ENCODE data around the gene RALGDS.

Gene RALGDS

DNA sequence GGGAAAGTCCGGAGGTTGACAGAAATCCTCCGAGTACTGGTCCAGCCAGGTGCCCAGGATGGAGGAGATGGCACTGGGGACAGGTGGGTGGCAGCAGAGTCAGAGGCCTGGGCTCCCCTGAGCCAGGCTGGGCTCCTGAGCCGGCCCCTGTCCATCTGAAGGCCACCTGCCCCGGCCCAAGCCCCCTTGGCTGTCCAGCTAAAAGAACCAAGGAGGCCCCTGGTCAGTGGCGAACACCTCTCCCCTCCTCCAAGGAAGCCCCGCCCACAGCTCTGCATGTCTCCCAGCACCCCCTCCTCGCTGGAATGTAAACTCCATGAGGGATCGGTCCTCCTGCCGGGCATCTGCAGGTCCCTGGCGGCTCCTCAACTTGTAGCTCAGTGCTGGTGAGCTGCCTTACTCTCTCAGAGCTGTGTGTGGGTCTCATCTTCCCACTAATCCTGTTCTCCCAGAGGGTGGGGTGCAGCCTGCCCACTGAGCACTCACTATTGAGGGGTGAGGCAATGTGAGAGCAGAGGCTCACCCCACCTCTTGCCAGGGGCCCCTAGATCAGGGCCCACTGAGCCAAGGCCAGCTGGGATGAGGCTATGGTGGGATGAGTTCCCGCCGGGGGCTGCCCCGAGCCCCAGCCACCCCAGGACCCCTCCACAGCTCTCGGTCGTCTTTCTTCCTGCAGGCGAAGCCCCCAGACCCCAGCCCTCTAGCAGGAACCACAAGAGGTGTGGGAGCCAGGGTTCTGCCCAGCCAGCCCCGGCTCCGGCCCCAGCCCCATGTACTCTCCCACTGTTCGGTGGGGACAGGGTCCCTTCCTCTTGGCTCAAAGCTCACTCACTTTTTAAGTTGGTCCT is 12.0 kb downstream of the RALGDS start:
- H3K4me3 ChIP-seq (replicated peaks; ENCODE audit: low read depth, low read length) = no peak overlapping the region
- TF ChIP-seq, protein P1, sequence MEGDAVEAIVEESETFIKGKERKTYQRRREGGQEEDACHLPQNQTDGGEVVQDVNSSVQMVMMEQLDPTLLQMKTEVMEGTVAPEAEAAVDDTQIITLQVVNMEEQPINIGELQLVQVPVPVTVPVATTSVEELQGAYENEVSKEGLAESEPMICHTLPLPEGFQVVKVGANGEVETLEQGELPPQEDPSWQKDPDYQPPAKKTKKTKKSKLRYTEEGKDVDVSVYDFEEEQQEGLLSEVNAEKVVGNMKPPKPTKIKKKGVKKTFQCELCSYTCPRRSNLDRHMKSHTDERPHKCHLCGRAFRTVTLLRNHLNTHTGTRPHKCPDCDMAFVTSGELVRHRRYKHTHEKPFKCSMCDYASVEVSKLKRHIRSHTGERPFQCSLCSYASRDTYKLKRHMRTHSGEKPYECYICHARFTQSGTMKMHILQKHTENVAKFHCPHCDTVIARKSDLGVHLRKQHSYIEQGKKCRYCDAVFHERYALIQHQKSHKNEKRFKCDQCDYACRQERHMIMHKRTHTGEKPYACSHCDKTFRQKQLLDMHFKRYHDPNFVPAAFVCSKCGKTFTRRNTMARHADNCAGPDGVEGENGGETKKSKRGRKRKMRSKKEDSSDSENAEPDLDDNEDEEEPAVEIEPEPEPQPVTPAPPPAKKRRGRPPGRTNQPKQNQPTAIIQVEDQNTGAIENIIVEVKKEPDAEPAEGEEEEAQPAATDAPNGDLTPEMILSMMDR (IDR thresholded peaks at IDR 0.05; ENCODE audit: low read depth, low read length, missing control alignments) = no peak
- DNase-seq (ENCODE audit: extremely low read depth, low read depth) = no peak

DNA sequence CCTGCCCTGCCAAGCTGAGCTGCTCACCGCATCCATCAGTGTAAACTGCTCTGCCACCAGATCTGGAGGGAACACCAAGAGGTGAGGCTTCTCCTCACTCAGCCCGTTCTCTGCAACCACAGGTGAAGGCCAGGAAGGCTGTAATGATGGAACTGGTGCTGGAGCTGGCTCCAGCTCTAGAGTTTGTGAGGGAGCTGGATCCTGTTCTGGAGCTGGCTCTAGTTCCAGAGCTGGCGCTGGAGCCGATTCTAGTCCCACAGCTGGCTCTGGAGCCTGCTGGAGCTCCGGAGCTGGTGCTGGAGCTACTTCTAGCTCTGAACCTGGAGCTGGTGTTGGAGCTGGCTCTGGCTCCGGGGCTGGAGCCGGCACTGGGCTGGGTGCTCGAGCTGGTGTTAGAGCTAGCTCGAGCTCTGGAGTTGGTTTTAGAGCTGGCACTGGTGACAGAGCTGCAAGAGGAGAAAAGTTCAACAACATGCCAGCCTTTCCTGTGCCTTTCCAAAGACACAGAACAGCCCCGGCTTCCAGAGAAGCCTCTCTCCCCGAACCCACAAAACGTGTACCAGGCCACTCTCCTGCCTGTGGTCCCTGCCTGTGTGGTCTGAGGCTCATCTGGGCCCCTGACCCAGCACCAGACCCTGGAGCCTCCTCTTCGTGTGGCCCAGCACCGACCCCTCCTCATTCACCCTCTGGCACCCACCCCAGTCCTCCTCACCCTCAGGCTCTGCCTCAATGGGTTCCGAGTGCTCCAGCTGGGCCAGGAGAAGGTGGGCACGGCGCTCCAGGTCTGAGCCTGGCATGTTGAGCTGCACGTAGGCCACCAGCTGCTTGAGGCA is 12.9 kb downstream of the RALGDS start:
- no peak for DNase-seq (ENCODE audit: extremely low read depth, low read depth)
- no peak overlapping the region for H3K4me3 ChIP-seq (replicated peaks; ENCODE audit: low read depth, low read length)
- TF ChIP-seq, protein P1 (IDR thresholded peaks at IDR 0.05; ENCODE audit: low read depth, low read length, missing control alignments) = no peak

DNA sequence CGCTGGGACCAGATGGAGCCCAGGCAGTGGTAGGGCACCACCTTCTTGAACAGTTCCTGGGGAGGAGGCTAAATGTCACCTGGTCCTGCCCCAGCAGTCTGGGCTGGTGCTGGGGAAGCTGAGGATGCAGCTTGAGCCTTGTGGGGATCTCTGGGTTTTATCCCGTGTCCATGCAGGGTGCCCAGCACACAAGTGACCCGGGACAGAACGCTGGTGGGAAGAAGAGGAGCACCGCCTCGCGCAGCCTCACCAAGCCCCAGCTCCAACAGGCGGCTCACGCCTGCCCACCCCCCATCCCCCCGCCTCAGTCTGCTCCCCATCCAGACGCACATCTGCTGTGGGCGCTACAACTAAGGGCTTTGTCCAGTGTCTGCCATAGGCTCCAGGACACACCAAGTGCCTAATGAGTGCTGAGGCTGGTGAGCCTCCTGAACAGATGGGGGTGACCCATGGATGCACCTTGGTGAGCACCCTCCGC is 13.8 kb downstream of the RALGDS start:
- H3K4me3 ChIP-seq (replicated peaks; ENCODE audit: low read depth, low read length) = no peak overlapping the region
- TF ChIP-seq, protein P1 (IDR thresholded peaks at IDR 0.05; ENCODE audit: low read depth, low read length, missing control alignments) = no peak
- DNase-seq (ENCODE audit: extremely low read depth, low read depth) = no peak

DNA sequence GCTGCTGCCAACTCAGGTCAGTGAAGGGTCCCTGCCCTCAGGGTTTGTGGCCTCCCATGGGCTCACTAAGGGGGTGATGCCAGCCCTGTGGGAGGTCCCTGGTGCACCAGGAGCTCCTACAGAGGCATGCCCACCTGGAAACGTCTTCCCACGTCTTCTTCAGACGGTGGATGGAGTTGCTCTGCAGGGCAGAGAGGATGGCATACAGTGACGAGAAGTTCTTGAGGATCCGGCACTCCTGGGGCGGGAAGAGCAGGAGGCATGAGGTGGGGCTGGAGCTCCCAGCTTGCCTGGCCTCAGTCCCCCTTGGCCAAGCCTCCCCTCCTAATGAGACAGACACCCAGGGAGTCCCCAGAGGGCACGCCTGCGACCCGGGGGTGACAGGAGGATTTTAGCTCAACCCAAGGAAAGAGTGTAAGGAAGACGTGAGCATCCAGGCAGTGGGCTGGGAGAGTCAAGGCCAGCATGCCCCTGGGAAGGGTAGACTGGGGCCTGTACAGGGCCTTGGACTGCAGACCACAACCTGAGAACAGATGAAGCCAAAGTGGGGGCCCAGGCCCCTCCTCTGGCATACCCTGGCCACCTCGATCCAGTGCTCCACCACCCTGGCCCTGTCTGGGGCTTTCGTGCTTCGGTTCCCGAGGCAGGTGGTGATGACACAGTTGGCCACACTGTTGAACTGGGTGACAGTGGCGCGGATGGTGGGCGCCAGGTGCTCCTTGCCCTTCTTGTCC is 14.4 kb downstream of the RALGDS start:
- no peak overlapping the region for H3K4me3 ChIP-seq (replicated peaks; ENCODE audit: low read depth, low read length)
- no peak for DNase-seq (ENCODE audit: extremely low read depth, low read depth)
- TF ChIP-seq, protein P1 (IDR thresholded peaks at IDR 0.05; ENCODE audit: low read depth, low read length, missing control alignments) = no peak

DNA sequence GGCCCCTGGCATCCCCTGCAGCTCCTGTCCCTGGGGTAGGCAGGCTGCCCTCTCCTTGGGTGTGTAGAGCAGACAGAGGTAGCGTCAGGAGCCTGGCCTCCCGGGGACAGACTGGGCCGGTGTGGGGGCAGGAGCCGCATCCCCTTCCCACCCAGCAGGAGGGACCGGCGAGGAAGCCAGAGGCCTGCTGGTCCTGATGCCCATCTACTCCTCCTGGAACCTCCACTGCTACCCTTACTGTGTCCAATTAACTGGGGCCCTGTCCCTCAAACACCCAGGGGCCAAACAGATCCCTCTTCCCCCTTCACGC is 15.6 kb downstream of the RALGDS start:
- no peak overlapping the region for H3K4me3 ChIP-seq (replicated peaks; ENCODE audit: low read depth, low read length)
- TF ChIP-seq, protein P1 (IDR thresholded peaks at IDR 0.05; ENCODE audit: low read depth, low read length, missing control alignments) = no peak
- no peak for DNase-seq (ENCODE audit: extremely low read depth, low read depth)

DNA sequence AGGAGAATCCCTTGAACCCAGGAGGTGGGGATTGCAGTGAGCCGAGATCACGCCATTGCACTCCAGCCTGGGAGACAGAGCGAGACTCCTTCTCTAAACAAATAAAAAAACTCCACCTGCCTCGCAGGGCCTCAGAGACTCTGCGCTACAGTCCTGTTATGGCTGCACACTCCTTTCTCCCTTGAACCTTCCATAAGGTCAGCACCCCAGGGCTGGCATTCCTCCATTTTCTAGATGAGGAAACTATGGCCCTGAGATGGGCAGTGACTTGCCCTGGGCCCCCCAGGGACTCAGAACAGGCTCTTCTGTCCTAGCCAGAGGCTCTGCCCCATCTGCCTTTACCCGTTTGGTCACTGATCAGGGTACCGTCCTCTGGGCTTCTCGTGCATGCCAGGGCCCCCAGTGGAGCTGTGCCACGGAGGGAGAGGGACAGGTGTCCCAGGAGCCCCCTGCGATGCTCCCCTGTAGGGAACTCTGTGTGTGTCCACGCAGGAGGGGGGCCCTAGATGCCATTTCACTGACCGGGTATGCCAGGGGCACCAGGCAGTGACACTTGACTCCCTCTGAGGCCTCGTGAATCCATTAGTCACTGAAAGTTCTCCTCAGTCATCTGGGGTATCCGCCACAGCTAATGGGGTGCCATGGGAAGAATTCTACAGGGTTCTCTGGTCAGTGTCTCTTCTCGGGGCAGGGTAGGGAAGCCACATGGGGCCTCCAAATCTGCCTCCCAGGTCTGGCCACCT is 16.2 kb downstream of the RALGDS start:
- DNase-seq (ENCODE audit: extremely low read depth, low read depth) = no peak
- no peak overlapping the region for H3K4me3 ChIP-seq (replicated peaks; ENCODE audit: low read depth, low read length)
- TF ChIP-seq, protein P1 (IDR thresholded peaks at IDR 0.05; ENCODE audit: low read depth, low read length, missing control alignments) = no peak
